SK-N-SH treated with all-trans-retinoic acid at 6 μM for 48 hours (cell line): Measurements from ENCODE around the gene DENND2C.

Source experiments
- ARNTL ChIP-seq: fragments of 450-650 bp; formaldehyde crosslinking; IDR thresholded peaks from 2 replicates; pipeline ENCODE4 v1.5.0; 2020; ENCODE audit warnings: low read depth, mild to moderate bottlenecking, moderate library complexity, borderline replicate concordance
- CREB5 ChIP-seq: fragments of 250-450 bp; sonication (Bioruptor Pico); IDR thresholded peaks from 2 replicates; pipeline ENCODE4 v1.5.1; 2020; ENCODE audit warnings: low read depth, mild to moderate bottlenecking, moderate library complexity
- CSDC2 ChIP-seq: fragments of 250-450 bp; sonication (Bioruptor Pico); IDR thresholded peaks from 2 replicates; pipeline ENCODE4 v1.5.0; 2020; ENCODE audit warnings: mild to moderate bottlenecking, moderate library complexity
- ISL1 ChIP-seq: fragments of 250-450 bp; sonication (Bioruptor Pico); IDR thresholded peaks from 2 replicates; pipeline ENCODE4 v2.1.2; 2022; ENCODE audit warnings: mild to moderate bottlenecking, moderate library complexity
- OSR1 ChIP-seq: fragments of 250-450 bp; sonication (Bioruptor Pico); IDR thresholded peaks from 2 replicates; pipeline ENCODE4 v1.8.0; 2022; ENCODE audit warnings: moderate library complexity, mild to moderate bottlenecking, inconsistent platforms
- PATZ1 ChIP-seq: fragments of 250-450 bp; sonication (Bioruptor Pico); IDR thresholded peaks from 2 replicates; pipeline ENCODE4 v1.8.0; 2020; ENCODE audit warnings: mild to moderate bottlenecking, moderate library complexity, borderline replicate concordance
- PPARA ChIP-seq: fragments of 250-450 bp; sonication (Bioruptor Pico); IDR thresholded peaks from 2 replicates; pipeline ENCODE4 v1.5.0; 2020; ENCODE audit warnings: mild to moderate bottlenecking, borderline replicate concordance
- TOX ChIP-seq: fragments of 250-450 bp; sonication (Bioruptor Pico); IDR thresholded peaks from 2 replicates; pipeline ENCODE4 v1.8.0; 2021; ENCODE audit warnings: mild to moderate bottlenecking, moderate library complexity, borderline replicate concordance
- TSHZ2 ChIP-seq: fragments of 250-450 bp; sonication (Bioruptor Pico); IDR thresholded peaks from 2 replicates; pipeline ENCODE4 v1.5.0; 2020; ENCODE audit warnings: mild to moderate bottlenecking, moderate library complexity
- ZC3H10 ChIP-seq: fragments of 250-450 bp; sonication (Bioruptor Pico); IDR thresholded peaks from 2 replicates; pipeline ENCODE4 v1.5.1; 2021; ENCODE audit warnings: mild to moderate bottlenecking, moderate library complexity
- ZFP3 ChIP-seq: fragments of 250-450 bp; sonication (Bioruptor Pico); IDR thresholded peaks from 2 replicates; pipeline ENCODE4 v1.5.0; 2020; ENCODE audit warnings: mild to moderate bottlenecking, moderate library complexity
- ZFP30 ChIP-seq: fragments of 450-650 bp; formaldehyde crosslinking; IDR thresholded peaks from 2 replicates; pipeline ENCODE4 v1.5.0; 2022; ENCODE audit warnings: mild to moderate bottlenecking, moderate library complexity
- ZNF70 ChIP-seq: fragments of 450-650 bp; formaldehyde crosslinking; IDR thresholded peaks from 2 replicates; pipeline ENCODE4 v1.5.0; 2020; ENCODE audit warnings: mild to moderate bottlenecking, moderate library complexity
- ZNF8 ChIP-seq: fragments of 450-650 bp; formaldehyde crosslinking; IDR thresholded peaks from 2 replicates; pipeline ENCODE4 v1.5.0; 2020; ENCODE audit warnings: mild to moderate bottlenecking, moderate library complexity

GRCh38 chr1:114660238-114660637 is 9.6 kb downstream of the DENND2C start:
- TF ChIP-seq CREB5 (no peak), ARNTL (CRISPR knock-in tag) (no peak), CSDC2 (CRISPR knock-in tag) (no peak), OSR1 (CRISPR knock-in tag) (no peak), ZFP30 (CRISPR knock-in tag) (no peak), PPARA (CRISPR knock-in tag) (no peak), ZC3H10 (CRISPR knock-in tag) (no peak), TOX (CRISPR knock-in tag) (no peak), PATZ1 (CRISPR knock-in tag) (no peak), ISL1 (CRISPR knock-in tag) (no peak), TSHZ2 (CRISPR knock-in tag) (no peak), ZFP3 (CRISPR knock-in tag) (no peak), ZNF8 (CRISPR knock-in tag) (no peak), ZNF70 (CRISPR knock-in tag) (no peak)
